Measurements from ENCODE around the gene SH3PXD2A.

SH3PXD2A gene

GRCh38 chr10:103822107-103822716, 33.2 kb downstream of the SH3PXD2A start:
- POLR2A ChIA-PET = no interaction called here
- no peak for DNase-seq
- Histone ChIP-seq H3K9me3 (ENCODE audit: control extremely low read depth in 1 of 5, control insufficient read depth in 4 of 5, insufficient read depth in 2 of 5, low read depth in 1 of 5, low read length in 4 of 5) (no peaks in the 10 kb centered on the region), H3K36me3 (ENCODE audit: control insufficient read depth in 4 of 4, insufficient read depth in 4 of 4, low read length in 3 of 4) (no peaks in the 10 kb centered on the region), H3K27me3 (replicated peaks in 2 of 5; ENCODE audit: control insufficient read depth in 4 of 5, insufficient read depth in 5 of 5, low read length in 4 of 5) (no peaks in the 10 kb centered on the region), H3K4me3 (ENCODE audit: control insufficient read depth in 1 of 7, extremely low read depth in 1 of 7, insufficient read depth in 4 of 7, low read depth in 2 of 7, low read length in 6 of 7) (no peak overlapping the region), H3K27ac (ENCODE audit: insufficient read depth in 1 of 2, low read depth in 1 of 2, low read length in 2 of 2, poor library complexity in 1 of 2, severe bottlenecking in 2 of 2) (no peak overlapping the region), H3K4me1 (ENCODE audit: control extremely low read depth in 1 of 4, control insufficient read depth in 4 of 4, insufficient read depth in 4 of 4, low read length in 3 of 4) (peaks cover 0 to 32% (median 12%) of the 10 kb centered on the region in 4 experiments)
- CTCF ChIA-PET = interaction anchor here (0.8 to 1.5 kb wide), 9 partner anchors 10 to 118 kb away, joined by 3 to 5 read pairs (median 3); partner anchors contain the start of gene SH3PXD2A
- WGBS (ENCODE audit: insufficient coverage) = 90% methylated on average over 2 of the region's 5 CpGs

GRCh38 chr10:103820101-103821062, 35.0 kb downstream of the SH3PXD2A start:
- Histone ChIP-seq H3K4me1 (ENCODE audit: control extremely low read depth in 1 of 4, control insufficient read depth in 4 of 4, insufficient read depth in 4 of 4, low read length in 3 of 4) (peaks cover 0 to 35% (median 12%) of the 10 kb centered on the region in 4 experiments), H3K27ac (ENCODE audit: insufficient read depth in 1 of 2, low read depth in 1 of 2, low read length in 2 of 2, poor library complexity in 1 of 2, severe bottlenecking in 2 of 2) (no peak overlapping the region), H3K9me3 (ENCODE audit: control extremely low read depth in 1 of 5, control insufficient read depth in 4 of 5, insufficient read depth in 2 of 5, low read depth in 1 of 5, low read length in 4 of 5) (no peaks in the 10 kb centered on the region), H3K27me3 (replicated peaks in 2 of 5; ENCODE audit: control insufficient read depth in 4 of 5, insufficient read depth in 5 of 5, low read length in 4 of 5) (no peaks in the 10 kb centered on the region), H3K4me3 (ENCODE audit: control insufficient read depth in 1 of 7, extremely low read depth in 1 of 7, insufficient read depth in 4 of 7, low read depth in 2 of 7, low read length in 6 of 7) (no peak overlapping the region), H3K36me3 (ENCODE audit: control insufficient read depth in 4 of 4, insufficient read depth in 4 of 4, low read length in 3 of 4) (no peaks in the 10 kb centered on the region)
- CTCF ChIA-PET = interaction anchor here (1.0 to 1.5 kb wide), 3 partner anchors 22 to 33 kb away, joined by 3 read pairs; no protein-coding TSS in a partner anchor
- DNase-seq = peak; percentile 28 to 74 (median 66)
- POLR2A ChIA-PET = no interaction called here
- WGBS (ENCODE audit: insufficient coverage) = 60% methylated on average over 15 of the region's 19 CpGs

GRCh38 chr10:103819493-103819892, 35.9 kb downstream of the SH3PXD2A start:
- H3K36me3 ChIP-seq (ENCODE audit: control insufficient read depth in 4 of 4, insufficient read depth in 4 of 4, low read length in 3 of 4) = no peaks in the 10 kb centered on the region
- H3K9me3 ChIP-seq (ENCODE audit: control extremely low read depth in 1 of 5, control insufficient read depth in 4 of 5, insufficient read depth in 2 of 5, low read depth in 1 of 5, low read length in 4 of 5) = no peaks in the 10 kb centered on the region
- CTCF ChIA-PET = interaction anchor here (1.0 to 2.8 kb wide), 2 partner anchors 28 to 34 kb away, joined by 3 to 10 read pairs; no protein-coding TSS in a partner anchor
- WGBS (ENCODE audit: insufficient coverage) = 97% methylated on average over 7 of the region's 7 CpGs
- no peak for DNase-seq
- H3K27me3 ChIP-seq (replicated peaks in 2 of 5; ENCODE audit: control insufficient read depth in 4 of 5, insufficient read depth in 5 of 5, low read length in 4 of 5) = no peaks in the 10 kb centered on the region
- no peak overlapping the region for H3K27ac ChIP-seq (ENCODE audit: insufficient read depth in 1 of 2, low read depth in 1 of 2, low read length in 2 of 2, poor library complexity in 1 of 2, severe bottlenecking in 2 of 2)
- no peak overlapping the region for H3K4me3 ChIP-seq (ENCODE audit: control insufficient read depth in 1 of 7, extremely low read depth in 1 of 7, insufficient read depth in 4 of 7, low read depth in 2 of 7, low read length in 6 of 7)
- H3K4me1 ChIP-seq (ENCODE audit: control extremely low read depth in 1 of 4, control insufficient read depth in 4 of 4, insufficient read depth in 4 of 4, low read length in 3 of 4) = peaks cover 0 to 28% (median 12%) of the 10 kb centered on the region in 4 experiments
- POLR2A ChIA-PET = no interaction called here

GRCh38 chr10:103818765-103819374, 36.5 kb downstream of the SH3PXD2A start:
- Histone ChIP-seq H3K4me3 (ENCODE audit: control insufficient read depth in 1 of 7, extremely low read depth in 1 of 7, insufficient read depth in 4 of 7, low read depth in 2 of 7, low read length in 6 of 7) (no peak overlapping the region), H3K9me3 (ENCODE audit: control extremely low read depth in 1 of 5, control insufficient read depth in 4 of 5, insufficient read depth in 2 of 5, low read depth in 1 of 5, low read length in 4 of 5) (no peaks in the 10 kb centered on the region), H3K27ac (ENCODE audit: insufficient read depth in 1 of 2, low read depth in 1 of 2, low read length in 2 of 2, poor library complexity in 1 of 2, severe bottlenecking in 2 of 2) (no peak overlapping the region), H3K27me3 (replicated peaks in 2 of 5; ENCODE audit: control insufficient read depth in 4 of 5, insufficient read depth in 5 of 5, low read length in 4 of 5) (no peaks in the 10 kb centered on the region), H3K36me3 (ENCODE audit: control insufficient read depth in 4 of 4, insufficient read depth in 4 of 4, low read length in 3 of 4) (no peaks in the 10 kb centered on the region), H3K4me1 (ENCODE audit: control extremely low read depth in 1 of 4, control insufficient read depth in 4 of 4, insufficient read depth in 4 of 4, low read length in 3 of 4) (peaks cover 0 to 22% (median 9%) of the 10 kb centered on the region in 4 experiments)
- no peak for DNase-seq
- ChIA-PET POLR2A (no interaction called here), CTCF (interaction anchor here (2.8 kb wide), 1 partner anchor 28 kb away, joined by 10 read pairs; no protein-coding TSS in a partner anchor)
- WGBS (ENCODE audit: insufficient coverage) = 100% methylated on average over 4 of the region's 6 CpGs

- CTCF ChIA-PET = interaction anchor here (2.8 kb wide), 1 partner anchor 29 kb away, joined by 10 read pairs; no protein-coding TSS in a partner anchor
Measured at GRCh38 chr10:103818105-103818504, 37.3 kb downstream of the SH3PXD2A start.

GRCh38 chr10:103816431-103816830, 38.9 kb downstream of the SH3PXD2A start:
- Histone ChIP-seq H3K9me3 (ENCODE audit: control extremely low read depth in 1 of 5, control insufficient read depth in 4 of 5, insufficient read depth in 2 of 5, low read depth in 1 of 5, low read length in 4 of 5) (no peaks in the 10 kb centered on the region), H3K36me3 (ENCODE audit: control insufficient read depth in 4 of 4, insufficient read depth in 4 of 4, low read length in 3 of 4) (no peaks in the 10 kb centered on the region), H3K27me3 (replicated peaks in 2 of 5; ENCODE audit: control insufficient read depth in 4 of 5, insufficient read depth in 5 of 5, low read length in 4 of 5) (no peaks in the 10 kb centered on the region), H3K4me1 (ENCODE audit: control extremely low read depth in 1 of 4, control insufficient read depth in 4 of 4, insufficient read depth in 4 of 4, low read length in 3 of 4) (peaks cover 0 to 33% (median 12%) of the 10 kb centered on the region in 4 experiments), H3K4me3 (ENCODE audit: control insufficient read depth in 1 of 7, extremely low read depth in 1 of 7, insufficient read depth in 4 of 7, low read depth in 2 of 7, low read length in 6 of 7) (no peak overlapping the region), H3K27ac (ENCODE audit: insufficient read depth in 1 of 2, low read depth in 1 of 2, low read length in 2 of 2, poor library complexity in 1 of 2, severe bottlenecking in 2 of 2) (no peak overlapping the region)
- DNase-seq = peak; percentile 54 to 83 (median 83)
- 52% methylated on average over 2 of the region's 6 CpGs for WGBS (ENCODE audit: insufficient coverage)
- POLR2A ChIA-PET = no interaction called here
- CTCF ChIA-PET = no interaction called here

More at GRCh38 chr10:103818105-103818504, 37.3 kb downstream of the SH3PXD2A start:
- H3K27ac ChIP-seq (ENCODE audit: insufficient read depth in 1 of 2, low read depth in 1 of 2, low read length in 2 of 2, poor library complexity in 1 of 2, severe bottlenecking in 2 of 2) = no peak overlapping the region
- H3K4me3 ChIP-seq (ENCODE audit: control insufficient read depth in 1 of 7, extremely low read depth in 1 of 7, insufficient read depth in 4 of 7, low read depth in 2 of 7, low read length in 6 of 7) = no peak overlapping the region
- H3K9me3 ChIP-seq (ENCODE audit: control extremely low read depth in 1 of 5, control insufficient read depth in 4 of 5, insufficient read depth in 2 of 5, low read depth in 1 of 5, low read length in 4 of 5) = no peaks in the 10 kb centered on the region
- peaks cover 0 to 23% (median 9%) of the 10 kb centered on the region in 4 experiments for H3K4me1 ChIP-seq (ENCODE audit: control extremely low read depth in 1 of 4, control insufficient read depth in 4 of 4, insufficient read depth in 4 of 4, low read length in 3 of 4)
- no peaks in the 10 kb centered on the region for H3K36me3 ChIP-seq (ENCODE audit: control insufficient read depth in 4 of 4, insufficient read depth in 4 of 4, low read length in 3 of 4)
- DNase-seq = no peak
- POLR2A ChIA-PET = interaction anchor here (0.7 kb wide), 1 partner anchor 106 kb away, joined by 3 read pairs; no protein-coding TSS in a partner anchor
- 92% methylated on average over 3 of the region's 3 CpGs for WGBS (ENCODE audit: insufficient coverage)
- H3K27me3 ChIP-seq (replicated peaks in 2 of 5; ENCODE audit: control insufficient read depth in 4 of 5, insufficient read depth in 5 of 5, low read length in 4 of 5) = no peaks in the 10 kb centered on the region

All from common myeloid progenitor, CD34-positive (primary cell).